ENCODE data around the gene KCNK1.

DNA sequence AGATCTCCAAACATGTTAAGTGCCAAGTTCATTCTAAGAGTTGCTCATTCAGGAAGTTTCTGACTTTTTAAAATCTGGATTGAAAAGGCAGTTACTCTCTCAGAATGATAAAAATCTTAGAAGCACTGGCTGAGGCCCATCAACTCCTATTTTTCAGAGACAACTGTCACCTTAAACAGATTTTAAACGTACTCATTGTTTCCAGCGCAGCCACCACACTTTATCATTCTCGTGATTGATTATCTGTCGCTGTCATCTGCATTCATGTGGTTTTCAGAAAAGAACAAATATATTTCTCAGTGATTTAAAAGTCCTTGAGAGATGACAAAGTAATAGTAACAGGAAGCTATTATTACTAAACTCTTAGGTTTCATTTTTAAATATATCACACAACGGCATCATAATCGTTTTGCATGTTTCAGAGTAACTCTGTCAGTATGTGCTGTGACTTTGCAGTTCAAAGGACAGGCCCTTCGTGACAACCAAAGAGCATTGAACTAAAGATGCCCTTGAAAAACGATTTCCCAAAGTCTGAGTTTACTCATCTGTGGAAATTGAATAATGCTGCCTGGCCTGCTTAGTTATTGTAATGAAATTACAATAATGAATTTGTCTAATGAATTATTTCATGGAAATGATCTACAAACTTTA, 14.9 kb upstream of the KCNK1 start:
- TF ChIP-seq RFX5 (IDR thresholded peaks at IDR 0.05; ENCODE audit: low read depth, low read length) (no peak), FOS (IDR thresholded peaks at IDR 0.05; ENCODE audit: low read depth, low read length) (no peak)

Data from IMR-90 (cell line).